Epithelial cell of proximal tubule (primary cell): ENCODE results near the gene MAP3K8. TPM values are rescaled to one million over a fixed set of nuclear protein-coding genes. Genes with fewer than 3 reads are reported as not detected.
"Not testable (repeated sequence)": the region's sequence is repeated elsewhere in the genome, so short reads cannot be mapped to it uniquely, and the experiment has no call there.

Source experiments
- DNase-seq: peaks from one replicate; pipeline ENCODE4 v3.0.0-alpha.2; 2011; ENCODE audit warnings: low read depth
- H3K4me3 ChIP-seq: 2 replicates; pipeline ENCODE4 v1.5.1; 2011; ENCODE audit warnings: low read depth, mild to moderate bottlenecking, low read length
- total RNA-seq: library from RNA; depleted of rRNA; stranded (reverse); fragments of >200 nt; gene quantifications from 2 replicates; pipeline ENCODE4 v1.2.3, GENCODE V29; 2015
- TF ChIP-seq, protein P1 (sequence below): conservative IDR thresholded peaks from 2 replicates; pipeline ENCODE4 v1.5.1; 2012; ENCODE audit warnings: low read depth, mild to moderate bottlenecking, low read length

Gene MAP3K8
- total RNA-seq, 1 donor from 2014 or later, result 4.2 TPM

DNA sequence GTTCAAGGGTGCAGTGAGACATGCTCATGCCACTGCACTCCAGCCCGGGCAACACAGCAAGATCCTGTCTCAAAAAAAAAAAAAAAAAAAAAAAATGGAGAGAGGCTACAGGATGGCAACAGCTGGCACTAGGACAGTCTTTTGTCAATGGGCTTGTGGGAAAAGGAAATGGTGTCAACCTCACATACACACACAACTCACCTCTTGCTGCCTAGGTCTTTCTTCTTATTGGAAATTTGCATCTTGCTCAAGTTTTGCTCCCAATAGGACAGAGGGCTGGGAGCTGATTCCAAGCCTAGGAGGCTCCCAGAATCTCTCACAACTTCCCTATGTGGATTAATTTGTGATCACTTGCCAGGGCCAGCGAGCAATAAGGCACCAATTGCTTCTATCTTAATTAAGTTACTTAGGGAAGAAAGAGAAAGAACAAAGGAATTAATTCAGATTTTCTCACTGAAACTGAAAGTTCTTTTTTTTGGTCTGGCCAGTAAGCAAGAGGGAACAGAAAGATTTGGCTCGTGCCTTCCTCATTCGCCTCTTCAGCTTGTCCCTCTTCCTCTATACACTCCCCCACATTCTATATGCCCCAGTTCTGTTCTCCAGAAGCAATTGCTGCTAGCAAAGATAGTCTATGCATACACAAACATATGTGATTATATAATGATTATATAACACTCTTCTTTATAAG, 33.8 kb downstream of the MAP3K8 start:
- TF ChIP-seq, protein P1, sequence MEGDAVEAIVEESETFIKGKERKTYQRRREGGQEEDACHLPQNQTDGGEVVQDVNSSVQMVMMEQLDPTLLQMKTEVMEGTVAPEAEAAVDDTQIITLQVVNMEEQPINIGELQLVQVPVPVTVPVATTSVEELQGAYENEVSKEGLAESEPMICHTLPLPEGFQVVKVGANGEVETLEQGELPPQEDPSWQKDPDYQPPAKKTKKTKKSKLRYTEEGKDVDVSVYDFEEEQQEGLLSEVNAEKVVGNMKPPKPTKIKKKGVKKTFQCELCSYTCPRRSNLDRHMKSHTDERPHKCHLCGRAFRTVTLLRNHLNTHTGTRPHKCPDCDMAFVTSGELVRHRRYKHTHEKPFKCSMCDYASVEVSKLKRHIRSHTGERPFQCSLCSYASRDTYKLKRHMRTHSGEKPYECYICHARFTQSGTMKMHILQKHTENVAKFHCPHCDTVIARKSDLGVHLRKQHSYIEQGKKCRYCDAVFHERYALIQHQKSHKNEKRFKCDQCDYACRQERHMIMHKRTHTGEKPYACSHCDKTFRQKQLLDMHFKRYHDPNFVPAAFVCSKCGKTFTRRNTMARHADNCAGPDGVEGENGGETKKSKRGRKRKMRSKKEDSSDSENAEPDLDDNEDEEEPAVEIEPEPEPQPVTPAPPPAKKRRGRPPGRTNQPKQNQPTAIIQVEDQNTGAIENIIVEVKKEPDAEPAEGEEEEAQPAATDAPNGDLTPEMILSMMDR, result no peak
- H3K4me3 ChIP-seq, result no peak overlapping the region
- DNase-seq, result no peak

DNA sequence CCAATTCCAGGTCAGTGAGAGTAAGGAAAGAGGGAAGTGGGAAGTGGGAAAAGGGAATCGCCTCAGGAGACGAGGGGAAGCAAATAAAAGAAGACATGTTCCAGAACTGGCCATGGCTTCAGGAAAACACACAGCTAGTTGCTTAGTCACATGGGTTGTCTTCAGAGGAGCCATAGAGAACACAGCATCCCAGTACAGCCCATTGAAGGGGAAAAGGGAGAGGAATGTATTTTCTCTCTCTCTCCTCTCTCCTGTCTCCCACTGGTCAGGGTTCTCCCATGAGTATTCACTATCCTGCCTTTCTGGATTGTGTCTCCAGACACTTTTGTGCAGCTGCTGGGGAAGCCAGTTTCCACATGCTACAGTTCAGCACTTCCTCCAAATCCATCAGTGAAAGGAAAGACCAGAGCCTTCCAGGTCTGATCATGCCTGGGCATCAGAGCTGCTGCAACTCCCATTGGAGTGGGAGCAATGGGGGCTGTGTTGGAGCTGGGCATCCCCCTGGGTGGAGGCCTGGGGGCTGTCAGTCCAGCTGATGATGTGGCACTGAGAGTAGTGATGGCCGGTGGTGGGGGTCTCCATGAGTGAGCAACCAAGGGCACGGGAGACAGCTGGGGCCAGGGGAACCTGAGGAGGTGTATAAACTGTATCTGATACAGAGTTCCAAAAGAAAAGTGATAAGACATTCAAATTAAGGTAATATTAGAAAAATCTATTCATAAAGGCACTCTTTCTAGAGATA, 38.6 kb downstream of the MAP3K8 start:
- DNase-seq, result no peak
- TF ChIP-seq, protein P1, result no peak
- H3K4me3 ChIP-seq, result no peak overlapping the region

DNA sequence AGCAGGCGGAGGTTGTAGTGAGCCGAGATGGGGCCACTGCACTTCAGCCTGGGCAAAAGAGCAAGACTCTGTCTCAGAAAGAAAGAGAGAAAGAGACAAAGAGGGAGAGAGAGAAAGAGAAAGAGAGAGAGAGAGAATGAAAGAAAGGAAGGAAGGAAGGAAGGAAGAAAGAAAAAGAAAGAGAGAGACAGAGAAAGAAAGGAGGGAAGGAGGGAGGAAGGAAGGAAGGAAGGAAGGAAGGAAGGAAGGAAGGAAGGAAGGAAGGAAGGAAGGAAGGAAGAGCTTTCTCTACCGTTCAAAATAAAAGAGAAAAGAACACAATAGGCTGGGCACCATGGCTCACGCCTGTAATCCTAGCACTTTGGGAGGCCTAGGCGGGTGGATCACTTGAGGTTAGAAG, 41.5 kb downstream of the MAP3K8 start:
- not testable (repeated sequence) for DNase-seq

DNA sequence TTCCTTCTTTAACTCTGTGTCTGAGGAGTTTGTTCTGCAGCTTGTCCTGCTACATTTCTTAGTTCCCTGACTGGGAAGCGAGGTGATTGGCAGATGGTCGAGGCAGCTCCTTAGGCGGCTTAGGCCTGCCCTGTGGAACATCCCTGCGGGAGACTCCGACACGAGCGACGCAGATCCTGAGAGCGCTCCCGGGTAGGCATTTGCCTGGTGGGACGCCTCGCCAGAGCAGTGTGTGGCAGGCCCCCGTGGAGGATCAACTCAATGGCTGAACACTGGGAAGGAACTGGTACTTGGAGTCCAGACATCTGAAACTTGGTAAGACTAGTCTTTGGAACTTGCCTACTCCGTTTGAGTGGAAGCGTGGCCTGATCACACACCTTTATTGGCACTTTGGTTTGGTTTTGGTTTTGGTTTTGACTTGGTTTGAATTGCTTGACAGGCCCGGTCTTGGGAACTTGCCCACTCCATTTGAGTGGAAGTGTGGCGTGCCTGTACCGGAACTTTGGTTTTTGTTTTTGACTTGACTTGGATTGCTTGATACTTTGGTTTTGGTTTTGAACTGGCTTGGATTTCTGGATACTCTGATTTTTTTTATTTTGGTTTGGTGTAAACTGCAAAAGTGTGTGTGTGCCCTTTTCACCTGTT, 42.6 kb downstream of the MAP3K8 start:
- DNase-seq, result no peak
- no peak overlapping the region for H3K4me3 ChIP-seq
- TF ChIP-seq, protein P1, result no peak

More for the DNA sequence above, 41.5 kb downstream of the MAP3K8 start:
- H3K4me3 ChIP-seq, result not testable (repeated sequence)

DNA sequence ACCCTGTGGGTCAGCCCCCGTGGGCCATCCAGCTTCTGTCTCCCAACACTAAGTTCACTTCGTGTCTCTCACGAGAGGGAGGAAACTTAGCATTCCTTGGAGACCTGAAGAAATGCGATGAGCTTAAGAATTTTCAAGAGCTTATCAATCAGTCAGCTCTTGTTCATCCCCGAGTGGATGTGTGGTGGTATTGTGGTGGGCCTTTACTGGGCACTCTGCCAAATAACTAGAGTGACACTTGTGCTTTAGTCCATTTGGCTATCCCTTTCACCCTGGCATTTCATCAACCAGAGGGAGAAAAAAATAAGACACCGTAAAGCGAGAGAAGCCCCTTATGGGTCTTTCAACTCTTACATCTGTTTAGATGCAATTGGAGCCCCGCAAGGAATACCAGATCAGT, 45.5 kb downstream of the MAP3K8 start:
- not testable (repeated sequence) for DNase-seq, H3K4me3 ChIP-seq

DNA sequence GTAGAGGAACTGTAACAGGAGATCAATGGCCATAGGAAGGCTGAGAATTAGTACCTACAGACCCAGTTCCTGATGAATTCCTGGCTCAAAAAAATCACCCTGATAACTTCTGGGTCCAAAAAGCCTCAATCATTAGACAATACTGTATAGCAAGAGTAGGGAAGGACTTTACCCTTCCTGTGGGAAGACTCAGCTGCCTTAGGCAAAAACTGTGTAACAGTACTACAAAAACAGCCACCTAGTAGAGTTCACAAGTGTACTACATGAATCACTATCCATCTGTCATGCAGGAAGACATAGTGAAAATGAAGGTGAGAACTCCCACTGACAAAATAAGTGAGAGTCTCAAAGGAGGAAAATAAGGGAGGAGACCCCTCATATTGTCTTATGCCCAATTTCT, 47.6 kb downstream of the MAP3K8 start:
- no peak for DNase-seq
- TF ChIP-seq, protein P1, result no peak
- H3K4me3 ChIP-seq, result no peak overlapping the region

DNA sequence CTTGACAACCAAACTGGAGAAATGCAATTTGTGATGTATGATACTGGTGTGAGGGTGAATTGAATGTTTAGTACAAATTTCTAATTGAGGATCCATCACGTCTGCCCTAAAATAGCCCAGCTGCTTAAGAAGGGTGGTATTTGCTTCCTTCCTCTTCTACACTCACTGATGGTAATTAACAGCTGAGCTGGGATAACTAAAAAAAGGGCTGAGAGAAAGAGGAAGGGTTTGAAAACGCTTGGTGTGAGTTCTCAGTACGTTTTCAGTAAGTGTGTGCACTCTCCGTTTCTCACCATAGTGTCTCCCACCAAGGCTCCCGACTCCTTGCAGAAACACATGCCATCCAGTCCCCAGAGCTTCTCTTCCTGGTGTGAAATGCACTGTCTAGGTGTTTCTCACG, 54.3 kb downstream of the MAP3K8 start:
- DNase-seq, result no peak
- H3K4me3 ChIP-seq, result no peak overlapping the region
- TF ChIP-seq, protein P1, result no peak
